RPMI8226 (cell line): ENCODE data around the gene CPO.
"Not testable (repeated sequence)": the region's sequence is repeated elsewhere in the genome, so short reads cannot be mapped to it uniquely, and the experiment has no call there.

Experiments used
- DNase-seq: peaks from one replicate; pipeline ENCODE4 v3.0.0-alpha.2; 2015

Gene CPO, protein sequence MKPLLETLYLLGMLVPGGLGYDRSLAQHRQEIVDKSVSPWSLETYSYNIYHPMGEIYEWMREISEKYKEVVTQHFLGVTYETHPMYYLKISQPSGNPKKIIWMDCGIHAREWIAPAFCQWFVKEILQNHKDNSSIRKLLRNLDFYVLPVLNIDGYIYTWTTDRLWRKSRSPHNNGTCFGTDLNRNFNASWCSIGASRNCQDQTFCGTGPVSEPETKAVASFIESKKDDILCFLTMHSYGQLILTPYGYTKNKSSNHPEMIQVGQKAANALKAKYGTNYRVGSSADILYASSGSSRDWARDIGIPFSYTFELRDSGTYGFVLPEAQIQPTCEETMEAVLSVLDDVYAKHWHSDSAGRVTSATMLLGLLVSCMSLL

DNA sequence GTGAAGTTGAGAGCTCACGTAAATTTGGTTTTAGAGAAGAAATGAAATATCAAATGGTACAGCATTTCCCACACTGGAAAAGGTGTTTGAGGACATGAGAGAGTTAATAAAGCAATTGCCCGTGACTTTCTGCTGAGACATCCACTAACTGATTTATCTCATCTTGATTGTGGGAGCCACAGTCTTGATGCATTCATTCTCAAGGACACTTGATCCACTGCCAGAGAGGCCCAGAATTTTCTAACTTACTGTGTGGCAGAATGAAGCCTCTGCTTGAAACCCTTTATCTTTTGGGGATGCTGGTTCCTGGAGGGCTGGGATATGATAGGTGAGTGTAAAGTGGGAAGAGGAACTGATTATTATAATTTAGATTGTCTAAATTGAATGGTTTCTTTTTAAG, at the start of gene CPO:
CPO (plus strand) TSS at position 179 of the 400 bp plus-strand sequence; CDS start at position 261, 82 bp downstream.
- no peak for DNase-seq

- no peak for DNase-seq
Observed at GRCh38 chr2:206890179-206890578, 49.1 kb upstream of the CPO start.

GRCh38 chr2:206890926-206891325, 48.4 kb upstream of the CPO start:
- no peak for DNase-seq

DNA sequence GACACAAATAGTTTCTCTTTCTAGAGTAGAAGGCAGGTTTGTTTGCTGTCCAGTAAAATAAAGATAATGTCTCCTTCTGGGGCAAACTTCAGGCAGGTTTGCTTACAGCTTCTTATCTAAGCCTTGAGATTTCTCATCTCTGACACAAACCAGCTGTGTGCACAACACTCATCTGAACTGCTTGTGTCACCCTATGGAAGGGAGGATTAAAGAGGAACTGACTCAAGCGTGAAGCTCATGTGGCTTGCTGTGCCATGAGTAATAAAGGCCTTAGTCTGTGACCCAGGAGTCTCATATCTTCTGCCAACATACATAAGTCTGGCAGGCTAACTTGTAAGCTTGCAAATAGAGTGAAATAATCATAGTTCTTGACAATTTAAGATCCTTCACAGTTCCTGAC, 24.2 kb upstream of the CPO start:
- DNase-seq = peak; percentile 6

- DNase-seq = no peak
Observed at GRCh38 chr2:206918263-206918662, 21.1 kb upstream of the CPO start.

GRCh38 chr2:206920310-206920709, 19.0 kb upstream of the CPO start:
- DNase-seq = peak; percentile 21

GRCh38 chr2:206920951-206921350, 18.4 kb upstream of the CPO start:
- no peak for DNase-seq

- no peak for DNase-seq
Observed at GRCh38 chr2:206921529-206921928, 17.8 kb upstream of the CPO start.

- no peak for DNase-seq
Observed at GRCh38 chr2:206935991-206936842, 3.1 kb upstream of the CPO start.

DNA sequence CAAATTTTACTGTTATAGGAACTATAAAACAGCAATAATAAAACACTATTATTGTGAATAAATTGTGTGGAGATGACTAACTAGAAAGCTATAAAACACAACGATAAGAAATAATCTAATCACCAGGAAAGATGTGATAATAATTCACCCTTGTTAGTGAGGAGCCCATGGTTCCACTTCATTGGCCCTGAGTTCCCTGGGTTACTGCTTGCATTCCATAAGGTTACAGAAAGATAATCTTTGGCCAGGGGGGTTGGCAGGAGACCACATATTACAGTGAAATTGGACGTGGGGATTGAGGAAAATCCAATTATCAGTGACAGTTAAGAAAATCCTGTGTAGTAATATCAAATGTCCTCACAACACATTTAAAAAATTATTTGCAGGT, 2.5 kb upstream of the CPO start:
- no peak for DNase-seq

GRCh38 chr2:206937555-206937954, 1.8 kb upstream of the CPO start:
- DNase-seq = peak; percentile 26

GRCh38 chr2:206940546-206940945, 1.2 kb downstream of the CPO start:
- DNase-seq = no peak

DNA sequence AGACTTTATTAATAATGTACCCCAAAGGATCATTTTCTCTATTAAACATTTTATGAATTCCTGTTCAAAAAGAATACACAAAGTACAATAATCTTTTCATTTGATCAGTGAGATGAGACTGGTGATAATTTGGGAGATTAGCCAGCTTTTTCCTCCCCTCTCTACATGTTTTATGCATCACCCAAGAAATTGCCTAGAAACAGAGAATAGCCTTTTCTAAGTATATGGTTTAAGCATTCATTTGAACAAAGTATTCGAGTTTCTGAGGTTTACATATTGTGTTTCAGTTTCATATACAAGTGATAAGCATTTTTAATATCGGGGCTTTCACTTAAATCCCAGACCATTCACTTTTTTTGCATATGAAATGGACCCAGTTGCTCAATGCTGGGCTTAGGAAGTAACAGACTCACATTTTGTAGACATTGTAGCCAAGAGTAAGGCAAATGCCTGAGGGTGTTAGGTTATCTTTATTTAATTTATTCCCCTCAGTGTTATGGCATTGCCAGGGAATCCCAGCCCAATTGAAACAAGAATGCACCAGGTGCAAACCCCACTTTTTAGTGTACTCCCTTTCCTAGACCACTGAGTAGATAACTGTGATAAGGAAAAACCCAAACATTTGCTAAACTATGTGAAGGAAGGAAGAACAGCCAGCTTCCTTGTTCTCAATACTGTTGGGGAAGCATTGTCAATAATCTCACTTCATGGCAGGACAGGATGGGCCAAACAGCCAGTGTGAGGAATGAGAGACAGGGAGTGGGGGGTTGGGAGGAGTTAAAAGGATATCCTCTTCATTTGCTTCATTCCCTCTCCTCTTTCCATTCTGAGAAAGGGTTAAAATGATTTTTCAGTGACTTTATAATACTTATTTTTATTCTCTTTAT, 3.5 kb downstream of the CPO start:
- DNase-seq = no peak

DNA sequence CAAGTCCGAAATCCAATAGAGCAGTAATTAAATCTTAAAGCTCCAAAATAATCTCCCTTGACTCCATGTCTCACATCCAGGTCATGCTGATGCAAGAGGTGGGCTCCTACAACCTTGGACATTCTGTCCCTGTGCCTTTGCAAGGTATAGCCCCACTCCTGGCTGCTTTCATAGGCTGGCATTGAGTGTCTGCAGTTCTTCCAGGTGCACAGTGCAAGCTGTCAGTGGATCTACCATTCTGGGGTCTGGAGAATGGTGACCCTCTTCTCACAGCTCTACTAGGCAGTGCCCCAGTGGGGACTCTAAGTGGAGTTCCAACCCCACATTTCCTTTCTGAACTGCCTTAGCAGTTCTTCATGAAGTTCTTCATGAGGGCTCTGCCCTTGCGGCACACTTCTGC, 14.1 kb downstream of the CPO start:
- DNase-seq = not testable (repeated sequence)

GRCh38 chr2:206955253-206955652, 15.9 kb downstream of the CPO start:
- DNase-seq = no peak

GRCh38 chr2:206958261-206958660, 18.9 kb downstream of the CPO start:
- no peak for DNase-seq

GRCh38 chr2:206962966-206963365, 23.6 kb downstream of the CPO start:
- DNase-seq = no peak

DNA sequence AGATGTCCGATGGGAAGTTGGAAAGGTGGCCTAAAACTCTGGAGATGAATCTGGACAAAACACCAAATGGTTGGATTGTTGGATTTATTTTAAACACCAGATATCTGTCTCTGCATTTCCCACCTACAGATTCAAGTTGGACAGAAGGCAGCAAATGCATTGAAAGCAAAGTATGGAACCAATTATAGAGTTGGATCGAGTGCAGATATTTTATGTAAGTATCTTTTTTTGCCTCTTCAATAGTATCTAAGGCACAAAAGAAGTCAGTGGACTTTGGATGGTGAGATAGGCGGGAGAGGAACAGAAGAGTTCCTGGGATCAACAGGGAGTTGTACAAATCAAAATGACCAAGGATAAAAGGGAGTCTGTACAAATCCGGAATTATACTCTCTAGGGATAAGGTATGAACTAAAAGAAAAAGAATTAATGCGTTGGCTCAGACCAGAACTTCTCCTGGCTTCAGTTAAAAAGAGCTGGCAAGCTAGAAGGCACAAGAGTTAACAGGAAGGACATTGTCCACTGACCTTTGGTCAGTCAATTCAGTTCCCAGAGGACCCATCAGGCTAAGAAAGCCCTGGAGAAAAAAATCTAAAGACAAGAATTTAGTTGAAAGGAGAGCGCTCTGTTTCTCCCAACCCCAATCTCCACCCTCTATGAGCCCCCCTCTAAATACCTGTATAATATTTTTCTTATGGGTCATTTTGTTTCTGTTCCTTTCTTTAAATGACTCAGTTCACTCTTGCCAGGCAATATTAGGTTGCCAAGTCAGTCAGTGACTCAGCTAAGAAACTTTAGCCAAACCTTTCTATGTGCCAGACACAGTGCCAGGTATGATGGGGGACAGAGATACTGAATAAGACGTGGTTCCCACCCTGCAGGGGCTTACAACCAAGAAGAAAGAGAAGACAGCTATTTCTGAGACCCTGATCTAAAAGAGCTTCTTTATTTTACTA, 29.1 kb downstream of the CPO start:
- DNase-seq = no peak

DNA sequence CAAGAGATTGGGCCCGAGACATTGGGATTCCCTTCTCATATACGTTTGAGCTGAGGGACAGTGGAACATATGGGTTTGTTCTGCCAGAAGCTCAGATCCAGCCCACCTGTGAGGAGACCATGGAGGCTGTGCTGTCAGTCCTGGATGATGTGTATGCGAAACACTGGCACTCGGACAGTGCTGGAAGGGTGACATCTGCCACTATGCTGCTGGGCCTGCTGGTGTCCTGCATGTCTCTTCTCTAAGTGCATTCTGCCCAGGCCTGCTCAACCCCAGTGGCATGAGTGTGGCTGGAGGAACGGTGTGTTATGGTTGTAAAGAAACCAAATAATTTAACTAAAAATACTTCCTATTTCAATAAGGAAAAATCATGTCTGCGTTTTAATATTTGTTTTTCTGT, 29.9 kb downstream of the CPO start:
- no peak for DNase-seq

DNA sequence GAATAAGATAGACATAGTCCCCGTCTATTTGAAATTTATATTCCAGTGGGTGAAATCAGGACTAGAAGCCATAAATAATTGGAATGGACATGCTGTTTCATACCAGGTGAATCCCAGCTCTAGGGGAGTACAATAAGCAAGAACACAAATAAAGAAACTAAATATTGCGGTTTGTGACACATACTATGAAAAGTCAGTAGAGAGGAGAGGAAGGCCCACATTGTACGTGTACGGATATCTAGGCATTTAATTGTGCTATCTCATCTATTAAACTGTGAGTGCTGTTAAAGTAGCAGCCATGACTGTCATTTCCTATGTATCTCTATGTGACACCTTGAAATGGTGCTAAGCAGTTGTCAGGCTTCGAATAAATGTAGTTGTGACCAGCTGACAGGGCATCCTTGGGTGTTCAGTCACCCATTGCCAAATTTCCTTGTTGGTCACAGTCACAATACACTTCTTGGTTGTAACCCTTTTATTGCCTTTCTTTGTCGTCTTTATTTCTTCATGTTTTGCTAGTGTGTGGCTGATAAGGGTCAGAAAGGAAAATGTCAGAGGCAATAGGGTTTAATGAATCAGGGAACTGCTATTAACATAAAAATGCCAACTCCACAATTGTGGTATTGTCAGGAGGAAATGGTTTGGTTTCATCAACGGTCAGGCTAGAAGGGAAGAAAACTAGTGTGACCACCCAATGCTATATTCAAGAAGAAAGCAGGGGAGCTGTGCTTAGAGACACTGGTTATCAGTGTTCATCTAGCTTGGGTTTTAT, 31.5 kb downstream of the CPO start:
- DNase-seq = no peak

GRCh38 chr2:206971805-206972204, 32.5 kb downstream of the CPO start:
- no peak for DNase-seq
